ENCODE data around the gene CTRB1.

GRCh38 chr16:75250089-75250808 is 31.5 kb downstream of the CTRB1 start:
- TF ChIP-seq CTCF (IDR thresholded peaks at IDR 0.05) (no peak), POLR2A (IDR thresholded peaks at IDR 0.05) (no peak)

Data from gastroesophageal sphincter (tissue), 3 donors.